Daoy (cell line): Measurements from ENCODE around the gene LEFTY1. TPM values are rescaled to one million over a fixed set of nuclear protein-coding genes. Genes with fewer than 3 reads are reported as not detected.
"Not testable (repeated sequence)": the region's sequence is repeated elsewhere in the genome, so short reads cannot be mapped to it uniquely, and the experiment has no call there.

ENCODE experiments used
- DNase-seq: peaks from one replicate; pipeline ENCODE4 v3.0.0-alpha.2; 2015; ENCODE audit warnings: low read depth
- total RNA-seq: library from RNA; depleted of rRNA; stranded (reverse); fragments of >200 nt; shearing (Covaris generic); gene quantifications from 2 replicates; pipeline ENCODE4 v1.2.3, GENCODE V29; 2014; rRNA removed

Gene LEFTY1
- not detected in 2 replicates for total RNA-seq

DNA sequence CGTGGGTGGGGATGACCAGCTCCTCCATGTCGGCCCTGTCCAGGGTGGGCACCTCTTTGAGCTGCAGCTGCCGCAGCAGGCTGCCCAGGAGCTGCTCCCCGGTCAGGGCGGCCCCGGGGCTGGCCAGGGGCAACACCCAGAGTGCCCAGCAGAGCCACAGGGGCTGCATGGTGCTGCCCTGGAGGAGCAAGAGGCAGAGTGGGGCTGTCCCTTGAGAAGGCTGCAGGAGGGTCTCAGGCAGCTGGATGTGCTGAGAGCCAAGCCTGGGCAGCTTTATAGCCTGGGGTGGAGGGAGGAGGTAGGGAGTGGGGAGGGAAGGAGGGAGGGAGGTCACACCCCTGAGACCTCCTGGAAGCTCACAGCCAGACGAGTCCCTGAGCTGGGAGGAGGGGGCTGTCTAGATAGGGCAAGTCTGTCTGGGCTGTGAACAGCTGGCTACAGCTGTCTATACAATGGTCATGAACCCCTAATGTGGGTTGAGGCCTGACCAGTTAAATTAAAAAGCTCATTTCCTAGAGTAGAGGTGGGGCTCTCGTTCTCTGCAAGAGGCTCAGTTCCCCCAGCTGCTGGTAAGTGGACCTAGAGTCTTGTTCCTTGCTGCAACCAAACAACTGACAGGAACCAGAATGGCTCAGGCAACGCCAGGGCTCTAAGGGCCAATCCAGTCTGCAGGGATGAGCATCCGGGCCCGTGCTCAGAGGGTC is at the start of gene LEFTY1:
Gene LEFTY1, minus strand, starts transcription at position 249 of the 704 bp plus-strand sequence. Its CDS starts 80 bp downstream, at position 169.
- DNase-seq: no peak

DNA sequence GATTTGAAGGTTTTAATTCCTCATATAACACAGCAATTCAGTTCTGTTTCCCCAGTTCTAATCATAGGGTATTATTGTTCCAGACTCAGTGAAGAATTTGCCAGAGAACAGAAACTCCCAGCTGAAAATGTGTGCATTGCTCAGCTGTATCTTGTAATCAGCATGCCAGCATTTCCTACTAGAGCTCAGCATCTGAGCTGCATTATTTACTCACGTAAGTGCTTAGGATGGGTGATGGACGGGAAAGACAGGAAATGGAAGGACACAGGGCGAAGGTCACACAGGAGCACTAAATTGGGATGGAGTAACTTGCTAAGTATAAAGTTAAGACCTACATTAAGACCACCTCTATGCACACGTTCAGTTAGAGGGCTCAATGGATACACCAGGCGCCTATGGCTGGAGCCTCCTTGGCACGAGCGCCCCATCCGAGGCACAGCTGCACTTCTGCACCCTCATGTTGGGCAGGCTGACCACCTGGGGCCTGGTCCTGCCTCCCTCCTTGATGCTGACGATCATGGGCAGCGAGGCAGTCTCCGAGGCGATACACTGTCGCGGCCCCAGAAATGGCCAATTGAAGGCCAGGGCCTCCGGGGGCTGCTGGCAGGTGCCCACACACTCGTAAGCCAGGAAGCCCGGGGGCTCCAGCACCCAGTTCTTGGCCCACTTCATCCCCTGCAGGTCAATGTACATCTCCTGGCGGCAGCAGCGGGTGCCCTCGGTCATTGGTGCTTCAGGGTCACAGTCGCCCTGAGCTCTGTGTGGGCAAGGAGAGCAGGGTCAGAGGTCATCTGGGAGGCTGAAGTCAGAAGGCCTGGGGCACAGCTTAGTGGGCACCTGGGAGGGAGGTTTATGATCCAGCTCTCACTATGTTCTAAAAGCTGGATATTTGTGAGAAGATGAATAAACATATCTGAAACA is 48.4 kb upstream of the LEFTY1 start:
- DNase-seq: no peak

- no peak for DNase-seq
Observed at GRCh38 chr1:225936523-225936922, 47.6 kb upstream of the LEFTY1 start.

DNA sequence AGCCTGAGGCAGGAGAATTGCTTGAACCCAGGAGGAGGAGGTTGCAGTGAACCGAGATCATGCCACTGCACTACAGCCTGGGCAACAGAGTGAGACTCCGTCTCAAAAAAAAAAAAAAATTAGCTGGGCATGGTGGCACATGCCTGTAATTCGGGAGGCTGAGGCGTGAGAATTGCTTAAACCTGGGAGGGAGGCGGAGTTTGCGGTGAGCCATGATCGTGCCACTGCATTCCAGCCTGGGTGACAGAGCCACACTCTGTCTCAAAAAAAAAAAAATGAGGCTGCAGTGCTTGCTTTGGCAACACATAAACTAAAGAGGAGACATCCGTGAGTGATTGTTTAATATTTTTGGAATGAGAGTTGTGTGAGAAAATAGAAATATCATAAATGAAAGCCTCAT is 47.1 kb upstream of the LEFTY1 start:
- DNase-seq: peak; percentile 27

GRCh38 chr1:225934711-225935110 is 45.8 kb upstream of the LEFTY1 start:
- DNase-seq: no peak

- peak; percentile 67 for DNase-seq
Observed at GRCh38 chr1:225933072-225933471, 44.1 kb upstream of the LEFTY1 start.

GRCh38 chr1:225931270-225932136 is 42.6 kb upstream of the LEFTY1 start:
- no peak for DNase-seq

GRCh38 chr1:225930566-225930965 is 41.6 kb upstream of the LEFTY1 start:
- DNase-seq: no peak

DNA sequence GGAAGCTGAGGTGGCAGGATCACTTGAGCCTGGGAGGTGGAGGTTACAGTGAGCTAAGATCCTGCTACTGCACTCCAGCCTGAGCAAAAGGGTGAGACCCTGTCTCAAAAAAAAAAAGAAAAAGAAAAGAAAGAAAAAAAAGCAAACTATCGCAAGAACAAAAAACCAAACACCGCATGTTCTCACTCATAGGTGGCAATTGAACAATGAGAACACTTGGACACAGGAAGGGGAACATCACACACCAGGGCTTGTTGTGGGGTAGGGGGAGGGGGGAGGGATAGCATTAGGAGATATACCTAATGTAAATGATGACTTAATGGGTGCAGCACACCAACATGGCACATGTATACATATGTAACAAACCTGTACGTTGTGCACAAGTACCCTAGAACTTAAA is 40.5 kb upstream of the LEFTY1 start:
- not testable (repeated sequence) for DNase-seq

DNA sequence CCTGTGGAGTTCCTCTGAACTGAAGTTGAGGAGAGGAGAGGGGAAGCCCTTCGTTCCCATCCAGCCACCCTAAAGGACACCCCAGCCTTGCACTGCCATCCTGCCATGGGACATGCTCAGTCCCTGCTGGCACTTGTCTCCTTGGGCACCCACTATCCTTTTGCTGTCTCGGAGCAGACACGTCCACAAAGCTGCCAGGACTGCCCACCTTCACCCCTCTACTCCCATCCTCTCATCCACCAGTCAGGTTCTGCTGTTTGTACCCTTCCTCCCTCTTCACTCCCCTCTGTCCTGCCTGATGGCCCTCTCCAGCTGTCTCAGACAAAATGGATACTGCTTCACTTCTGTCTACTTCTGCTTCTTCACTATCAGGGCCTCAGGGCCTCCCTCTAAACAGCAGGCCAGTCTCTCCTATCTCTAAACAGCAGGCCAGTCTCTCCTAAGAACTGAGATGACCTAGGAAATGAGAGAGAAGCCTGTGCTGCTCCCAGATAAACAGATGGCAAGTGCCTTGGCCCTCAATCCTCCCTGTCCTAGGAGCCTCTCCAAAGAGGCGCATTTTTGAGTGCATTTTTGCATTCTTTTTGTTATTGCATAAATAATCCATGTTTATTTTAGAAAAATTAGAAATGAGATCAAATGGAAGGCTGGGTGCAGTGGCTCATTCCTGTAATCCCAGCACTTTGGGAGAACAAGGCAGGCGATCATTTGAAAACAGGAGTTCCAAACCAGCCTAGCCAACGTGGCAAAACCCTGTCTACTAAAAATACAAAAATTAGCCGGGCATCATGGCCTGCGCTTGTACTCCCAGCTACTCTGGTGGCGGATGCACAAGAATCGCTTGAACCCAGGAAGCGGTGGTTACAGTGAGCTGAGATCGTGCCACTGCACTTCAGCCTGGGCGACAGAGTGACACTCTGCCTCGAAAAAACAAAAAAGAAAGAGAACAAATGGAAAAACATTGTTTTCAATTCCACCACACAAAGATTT is 39.5 kb upstream of the LEFTY1 start:
- no peak for DNase-seq

DNA sequence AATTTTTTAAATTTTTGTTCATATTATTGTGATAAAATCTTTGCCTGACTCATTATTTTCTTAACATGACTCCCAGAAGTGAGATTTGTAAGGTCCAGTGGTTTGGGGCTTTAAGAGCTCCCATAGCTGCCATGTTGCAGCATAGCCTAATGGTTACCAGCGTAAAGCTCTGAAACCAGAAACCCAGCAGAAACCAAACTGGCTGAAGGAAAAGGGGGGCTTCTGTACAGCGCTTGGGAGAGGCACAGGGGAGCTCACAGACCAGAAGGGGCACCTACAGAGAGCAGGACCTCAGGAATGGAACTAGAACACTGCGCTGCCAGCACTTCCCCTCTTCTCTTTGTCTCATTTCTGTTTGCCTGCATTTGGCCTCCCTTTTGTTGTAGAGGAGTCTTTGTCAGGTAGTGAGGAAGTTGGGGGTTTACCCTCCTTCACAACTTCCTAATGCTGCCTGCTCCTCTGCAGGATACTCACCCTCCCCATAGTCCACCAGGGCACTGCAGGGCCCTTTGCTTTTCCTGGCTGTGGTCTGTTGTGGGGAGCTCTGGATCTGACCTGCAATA is 37.7 kb upstream of the LEFTY1 start:
- no peak for DNase-seq

- peak; percentile 99 for DNase-seq
Observed at GRCh38 chr1:225923692-225924555, 35.0 kb upstream of the LEFTY1 start, which contains the start of gene PYCR2. Gene PYCR2, minus strand, starts transcription at chr1:225924250. Its CDS starts 140 bp downstream, at chr1:225924110.

DNA sequence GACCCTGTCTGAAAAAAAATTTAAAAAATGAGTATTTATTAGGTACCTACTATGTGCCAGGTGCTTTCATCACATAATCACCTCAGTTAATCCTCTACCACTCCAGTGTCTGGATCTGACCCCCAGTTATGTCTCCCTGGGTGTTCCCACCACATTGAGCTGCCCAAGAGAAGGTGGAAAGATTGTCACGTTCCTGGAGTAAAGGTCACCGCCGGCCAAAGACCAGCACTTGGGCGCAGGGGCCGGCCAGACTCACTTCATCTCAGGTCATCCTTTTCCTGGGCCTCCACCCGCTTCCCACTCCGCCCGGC is 34.4 kb upstream of the LEFTY1 start:
- no peak for DNase-seq

- peak; percentile 66 for DNase-seq
Observed at GRCh38 chr1:225921734-225922709, 33.1 kb upstream of the LEFTY1 start.

- DNase-seq: peak; percentile 86
Observed at GRCh38 chr1:225919906-225920305, 31.0 kb upstream of the LEFTY1 start.

- no peak for DNase-seq
Observed at GRCh38 chr1:225918280-225918679, 29.3 kb upstream of the LEFTY1 start.

- no peak for DNase-seq
Observed at GRCh38 chr1:225917536-225917935, 28.6 kb upstream of the LEFTY1 start.

GRCh38 chr1:225917101-225917500 is 28.2 kb upstream of the LEFTY1 start:
- DNase-seq: no peak
